Large intestine (tissue), 3 donors: ENCODE results near the gene EBLN2. TPM values are rescaled to one million over a fixed set of nuclear protein-coding genes. Genes with fewer than 3 reads are reported as not detected.

Experiments
- DNase-seq, 2 donors: peaks; one replicate each; pipeline versions ENCODE4 v3.0.0 to v3.0.0-alpha.2; 2013
- H3K27ac ChIP-seq: one replicate; pipeline ENCODE4 v1.5.1; 2013; ENCODE audit warnings: low read length
- H3K27me3 ChIP-seq: 2 replicates; pipeline ENCODE4 v1.6.1; 2013; ENCODE audit warnings: low read length; ENCODE audit not compliant: control insufficient read depth, insufficient read depth
- H3K36me3 ChIP-seq: 2 replicates; pipeline ENCODE4 v1.6.1; 2013; ENCODE audit warnings: low read length; ENCODE audit not compliant: control insufficient read depth, insufficient read depth
- H3K4me1 ChIP-seq: one replicate; pipeline ENCODE4 v1.6.1; 2013; ENCODE audit warnings: low read length; ENCODE audit not compliant: control insufficient read depth, insufficient read depth
- H3K4me3 ChIP-seq: one replicate; pipeline ENCODE4 v1.5.1; 2013; ENCODE audit warnings: low read length
- H3K9me3 ChIP-seq: one replicate; pipeline ENCODE4 v1.6.1; 2013; ENCODE audit warnings: mild to moderate bottlenecking, low read depth, low read length, moderate library complexity; ENCODE audit not compliant: control insufficient read depth
- whole genome bisulfite sequencing: methylation state at CpG from one replicate; pipeline ENCODE4 v1.1.5; 2013; ENCODE audit warnings: low lambda C conversion rate; ENCODE audit not compliant: insufficient coverage; 5-methylcytosine and 5-hydroxymethylcytosine counted together
- polyA plus RNA-seq: library from polyadenylated mRNA; unstranded; fragments of 120-200 nt; gene quantifications from one replicate; pipeline ENCODE4 v1.2.1, GENCODE V29; 2013

The EBLN2 gene
- polyA plus RNA-seq, 1 donor, result 7.2 TPM

DNA sequence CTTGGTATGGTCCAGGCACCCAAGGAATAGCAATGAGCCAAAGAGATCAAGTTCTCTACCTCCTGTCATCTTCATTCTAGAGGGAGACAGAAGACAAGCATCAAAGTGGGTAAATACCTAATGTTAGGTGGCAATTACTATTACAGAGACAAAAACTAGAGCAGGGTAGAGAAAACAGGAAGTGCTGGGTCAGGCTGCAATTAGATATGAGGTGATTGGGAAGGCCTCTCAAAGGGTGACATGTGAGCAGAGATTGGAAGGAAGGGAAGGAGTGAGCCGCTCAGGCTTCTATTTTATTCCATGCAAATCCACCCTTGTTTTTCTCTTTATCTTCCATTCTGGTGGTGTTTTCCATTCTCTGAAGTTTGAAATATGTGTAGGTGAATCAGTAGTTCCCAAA is 37.4 kb downstream of the EBLN2 start:
- no peaks in the 10 kb centered on the region for H3K9me3 ChIP-seq
- H3K36me3 ChIP-seq, result no peaks in the 10 kb centered on the region
- no peak overlapping the region for H3K27ac ChIP-seq
- no peak for DNase-seq
- H3K4me3 ChIP-seq, result no peak overlapping the region
- no peaks in the 10 kb centered on the region for H3K27me3 ChIP-seq
- no CpG with 5 or more reads among the region's 1 CpG for WGBS
- H3K4me1 ChIP-seq, result peaks cover 16% of the 10 kb centered on the region

DNA sequence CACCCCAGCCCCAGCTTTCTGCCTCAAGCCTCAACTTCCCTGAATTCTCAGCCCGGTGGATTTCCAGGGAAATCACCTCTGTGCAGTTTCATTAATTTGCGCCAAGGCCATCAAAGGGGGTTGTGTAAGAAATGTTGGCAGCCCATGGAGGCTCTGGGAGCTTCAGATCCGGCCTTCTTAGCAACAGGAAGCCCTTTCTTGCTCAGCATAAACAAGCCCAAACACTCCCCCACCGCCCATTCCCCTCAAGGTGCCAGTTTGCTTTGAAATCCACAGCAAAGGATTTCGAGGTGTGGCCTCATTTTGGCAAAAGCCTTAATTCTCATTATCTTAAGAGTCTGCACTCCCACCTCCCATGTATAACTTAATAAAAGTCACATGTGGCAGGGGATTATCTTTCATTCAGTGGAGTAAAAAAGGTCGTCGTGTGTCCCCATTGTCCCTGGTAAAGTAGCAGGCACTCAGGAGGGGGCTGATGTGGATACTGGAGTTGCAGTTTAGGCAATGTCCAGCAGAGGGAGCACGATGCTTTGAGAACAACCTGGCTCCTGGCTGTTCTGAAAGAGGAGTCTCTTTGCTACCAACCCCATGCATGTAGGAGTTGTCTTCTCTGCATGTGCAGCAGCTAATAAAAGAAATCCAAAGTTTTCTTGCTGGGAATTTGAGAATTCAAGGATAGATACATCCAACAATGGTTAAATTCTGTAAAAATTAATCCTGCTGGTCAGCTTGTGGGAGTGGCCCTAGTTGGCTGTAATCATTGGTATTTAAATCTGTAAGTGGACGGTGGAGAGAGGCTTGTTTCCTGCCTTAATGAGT is 39.5 kb downstream of the EBLN2 start:
- peaks cover 16% of the 10 kb centered on the region for H3K4me1 ChIP-seq
- no peaks in the 10 kb centered on the region for H3K27me3 ChIP-seq
- no peak overlapping the region for H3K4me3 ChIP-seq
- peak; percentile 75 to 83 for DNase-seq
- no peaks in the 10 kb centered on the region for H3K36me3 ChIP-seq
- peak overlapping the region; percentile 55 for H3K27ac ChIP-seq
- WGBS, result no CpG with 5 or more reads among the region's 9 CpGs
- H3K9me3 ChIP-seq, result no peaks in the 10 kb centered on the region

DNA sequence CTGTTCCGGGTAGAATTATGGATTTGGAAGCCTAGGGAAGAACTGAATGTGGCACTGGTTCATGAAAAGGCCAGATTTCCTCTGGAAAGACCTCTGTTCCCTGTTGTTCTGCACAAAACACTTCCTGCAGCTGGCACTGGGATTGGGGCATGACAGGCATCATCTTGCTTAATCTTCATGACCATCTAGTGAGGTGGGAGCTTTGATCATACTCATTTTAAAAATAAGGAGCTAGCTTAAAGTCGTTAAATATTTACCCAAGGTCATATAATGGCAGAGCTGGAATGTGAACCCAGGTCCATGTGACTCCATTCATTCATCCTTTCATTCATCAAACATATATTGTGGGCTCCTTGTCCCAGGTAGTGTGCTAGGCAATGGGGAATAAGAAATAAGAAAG is 40.4 kb downstream of the EBLN2 start:
- H3K4me3 ChIP-seq, result no peak overlapping the region
- peak overlapping the region; percentile 55 for H3K27ac ChIP-seq
- no CpG with 5 or more reads among the region's 2 CpGs for WGBS
- H3K4me1 ChIP-seq, result peaks cover 16% of the 10 kb centered on the region
- peak; percentile 47 to 78 for DNase-seq
- H3K36me3 ChIP-seq, result no peaks in the 10 kb centered on the region
- H3K27me3 ChIP-seq, result no peaks in the 10 kb centered on the region
- H3K9me3 ChIP-seq, result no peaks in the 10 kb centered on the region

DNA sequence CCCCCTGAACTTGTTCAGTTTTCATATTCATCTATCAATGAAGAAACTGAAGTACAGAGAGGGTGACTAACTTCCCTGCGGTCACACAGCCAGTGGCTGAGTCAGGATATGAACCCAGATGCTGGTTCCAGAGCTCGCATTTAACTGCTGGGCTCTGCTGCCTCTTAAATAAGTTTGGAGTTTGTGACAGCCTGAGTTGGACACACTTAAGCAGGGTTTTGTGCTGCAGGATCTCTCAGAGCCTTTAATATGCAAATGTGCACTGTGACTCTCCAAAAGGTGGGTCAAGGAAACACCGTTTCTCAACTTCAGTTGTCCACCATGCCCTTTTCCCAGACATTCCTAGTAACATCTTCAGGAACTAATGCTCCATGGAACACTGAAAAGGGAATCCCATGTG is 45.8 kb downstream of the EBLN2 start:
- Histone ChIP-seq H3K36me3 (no peaks in the 10 kb centered on the region), H3K9me3 (no peaks in the 10 kb centered on the region), H3K27me3 (no peaks in the 10 kb centered on the region), H3K4me3 (no peak overlapping the region), H3K4me1 (no peaks in the 10 kb centered on the region), H3K27ac (no peak overlapping the region)
- no peak for DNase-seq
- WGBS, result no CpG with 5 or more reads among the region's 3 CpGs

DNA sequence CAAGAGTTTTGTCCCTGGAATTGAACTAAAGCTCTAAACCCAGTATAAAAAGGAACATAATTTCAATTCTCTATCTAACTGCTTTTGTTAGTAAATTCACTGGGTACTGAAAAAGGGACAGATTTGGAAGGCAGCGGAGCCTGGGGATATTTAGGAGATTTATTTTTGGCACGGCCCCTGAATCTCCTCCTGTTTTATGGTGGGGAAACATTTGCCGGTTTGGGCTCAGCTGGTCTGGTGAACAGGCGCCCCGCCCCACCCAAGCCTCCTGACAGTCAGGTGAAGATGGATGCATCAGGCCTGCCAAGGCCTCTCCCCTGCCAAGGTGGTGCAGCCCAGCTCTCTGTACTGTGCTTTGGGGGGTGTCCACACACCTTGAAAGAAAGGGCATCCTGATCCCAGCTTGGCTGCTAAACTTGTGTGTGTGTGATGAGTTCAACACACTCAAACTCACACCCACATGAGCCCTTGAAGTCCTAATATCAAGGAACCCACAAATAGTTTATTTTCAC is 46.3 kb downstream of the EBLN2 start:
- H3K9me3 ChIP-seq, result no peaks in the 10 kb centered on the region
- whole genome bisulfite sequencing, result no CpG with 5 or more reads among the region's 5 CpGs
- no peaks in the 10 kb centered on the region for H3K36me3 ChIP-seq
- H3K27ac ChIP-seq, result no peak overlapping the region
- no peaks in the 10 kb centered on the region for H3K27me3 ChIP-seq
- H3K4me1 ChIP-seq, result no peaks in the 10 kb centered on the region
- no peak overlapping the region for H3K4me3 ChIP-seq
- DNase-seq, result no peak

GRCh38 chr3:73108750-73109149 is 47.3 kb downstream of the EBLN2 start:
- Histone ChIP-seq H3K36me3 (no peaks in the 10 kb centered on the region), H3K4me3 (no peak overlapping the region), H3K27me3 (no peaks in the 10 kb centered on the region), H3K27ac (no peak overlapping the region), H3K9me3 (no peaks in the 10 kb centered on the region), H3K4me1 (no peaks in the 10 kb centered on the region)
- 82% methylated on average over 3 of the region's 3 CpGs for WGBS
- no peak for DNase-seq

- Histone ChIP-seq H3K4me3 (no peak overlapping the region), H3K27ac (no peak overlapping the region), H3K4me1 (no peaks in the 10 kb centered on the region), H3K27me3 (no peaks in the 10 kb centered on the region), H3K36me3 (no peaks in the 10 kb centered on the region), H3K9me3 (no peaks in the 10 kb centered on the region)
- 94% methylated on average over 9 of the region's 20 CpGs for WGBS
- no peak for DNase-seq
Observed at GRCh38 chr3:73110530-73110929, 49.1 kb downstream of the EBLN2 start.

Other genes with a start within 250 kb of the EBLN2 start
- gene SHQ1, start 213.2 kb upstream of the EBLN2 start, polyA plus RNA-seq, result 15.4 TPM
- gene GXYLT2, start 173.6 kb upstream of the EBLN2 start, polyA plus RNA-seq, result 3.1 TPM
- 69.6 TPM for gene PPP4R2, start 64.8 kb upstream of the EBLN2 start, polyA plus RNA-seq